ENCODE data around the gene CSPG4.
A peak's percentile ranks its signal among the peaks of the same experiment; 100 is the strongest.

Gene CSPG4

GRCh38 chr15:75648156-75649000 lies 64.3 kb downstream of the CSPG4 start:
- peak; percentile 49 for DNase-seq (ENCODE audit: low read depth)
- no peak for TF ChIP-seq CTCF (IDR thresholded peaks at IDR 0.05; ENCODE audit: low read length, missing control alignments)
- peak overlapping the region; percentile 93 for H3K4me3 ChIP-seq (replicated peaks; ENCODE audit: low read depth, low read length)

DNA sequence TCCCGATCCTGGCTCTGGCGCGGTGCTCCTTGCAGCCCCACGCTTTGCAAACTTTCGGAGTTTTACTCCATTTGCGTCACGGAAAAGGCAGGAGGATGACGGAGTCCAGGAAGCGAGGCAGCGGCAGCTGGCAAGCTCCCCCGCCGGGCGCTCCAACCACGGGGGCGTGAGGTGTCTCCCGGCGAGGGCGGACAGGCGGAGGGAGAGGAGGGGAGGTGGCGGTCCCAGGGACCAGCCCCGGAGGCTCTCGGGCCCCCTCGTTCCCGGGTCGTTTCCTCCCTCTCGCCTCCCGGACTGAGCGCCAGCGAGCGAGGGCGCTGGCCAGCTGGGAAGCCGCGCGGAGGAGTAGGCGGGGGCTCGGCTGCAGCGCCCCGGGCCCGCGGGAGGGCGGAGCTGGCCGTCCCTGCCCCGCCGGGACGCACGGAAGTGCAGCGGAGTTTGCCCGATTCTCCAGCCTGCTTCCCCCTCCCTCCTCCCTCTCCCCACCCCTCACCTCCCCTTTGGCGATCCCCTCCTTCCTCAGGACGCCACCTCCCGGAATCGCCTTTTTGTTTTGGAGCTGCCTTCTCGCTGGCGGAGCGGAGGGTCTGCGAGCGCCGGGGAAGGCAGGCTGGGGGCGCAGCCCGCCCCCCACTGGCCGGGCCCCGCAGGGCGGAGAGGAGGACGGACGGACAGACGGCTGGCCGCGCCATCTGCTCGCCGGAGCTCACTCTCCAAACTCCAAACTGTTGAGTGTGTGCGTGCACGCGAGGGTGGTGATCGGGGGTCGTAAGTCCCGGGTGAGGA lies 65.1 kb downstream of the CSPG4 start, which contains the start of gene SNX33:
TSS of gene SNX33 (plus strand) at position 543 of the 786 bp plus-strand sequence. CDS start 1,191 bp downstream, outside the sequence.
- peak; percentile 92 for DNase-seq (ENCODE audit: low read depth)
- H3K4me3 ChIP-seq (replicated peaks; ENCODE audit: low read depth, low read length), result peak within 1 kb of the TSS; percentile 93
- TF ChIP-seq CTCF (IDR thresholded peaks at IDR 0.05; ENCODE audit: low read length, missing control alignments), result peak; percentile 29

DNA sequence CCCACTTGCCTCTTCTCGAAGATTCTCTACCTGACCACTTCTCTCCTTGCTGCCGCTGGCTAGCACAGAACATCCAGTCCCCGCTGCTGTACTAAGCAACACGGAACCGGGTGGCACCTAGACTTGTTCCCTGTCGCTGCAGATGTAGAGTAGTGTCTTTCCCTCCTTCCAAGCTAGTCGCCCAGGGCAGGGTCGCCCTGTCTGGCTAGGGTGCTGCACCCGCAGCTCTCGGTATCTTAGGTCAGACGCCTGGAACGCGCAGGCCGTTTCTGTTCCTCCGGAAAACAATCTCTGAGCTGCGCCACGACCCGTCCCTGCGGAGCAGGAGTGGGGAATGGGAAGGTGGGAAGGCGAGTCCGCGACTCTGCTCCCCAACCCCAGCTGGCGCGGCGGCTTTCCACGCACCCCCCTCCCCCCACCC lies 65.7 kb downstream of the CSPG4 start:
- TF ChIP-seq CTCF (IDR thresholded peaks at IDR 0.05; ENCODE audit: low read length, missing control alignments), result no peak
- DNase-seq (ENCODE audit: low read depth), result no peak

GRCh38 chr15:75646112-75646943 lies 66.3 kb downstream of the CSPG4 start:
- TF ChIP-seq CTCF (IDR thresholded peaks at IDR 0.05; ENCODE audit: low read length, missing control alignments), result no peak
- H3K4me3 ChIP-seq (replicated peaks; ENCODE audit: low read depth, low read length), result peak overlapping the region; percentile 93
- no peak for DNase-seq (ENCODE audit: low read depth)

More for the DNA sequence above, 65.7 kb downstream of the CSPG4 start:
- H3K4me3 ChIP-seq (replicated peaks; ENCODE audit: low read depth, low read length), result peak overlapping the region; percentile 93

- no peak overlapping the region for H3K4me3 ChIP-seq (replicated peaks; ENCODE audit: low read depth, low read length)
- TF ChIP-seq CTCF (IDR thresholded peaks at IDR 0.05; ENCODE audit: low read length, missing control alignments), result no peak
- DNase-seq (ENCODE audit: low read depth), result no peak
Observed at GRCh38 chr15:75644376-75644775, 68.3 kb downstream of the CSPG4 start.

DNA sequence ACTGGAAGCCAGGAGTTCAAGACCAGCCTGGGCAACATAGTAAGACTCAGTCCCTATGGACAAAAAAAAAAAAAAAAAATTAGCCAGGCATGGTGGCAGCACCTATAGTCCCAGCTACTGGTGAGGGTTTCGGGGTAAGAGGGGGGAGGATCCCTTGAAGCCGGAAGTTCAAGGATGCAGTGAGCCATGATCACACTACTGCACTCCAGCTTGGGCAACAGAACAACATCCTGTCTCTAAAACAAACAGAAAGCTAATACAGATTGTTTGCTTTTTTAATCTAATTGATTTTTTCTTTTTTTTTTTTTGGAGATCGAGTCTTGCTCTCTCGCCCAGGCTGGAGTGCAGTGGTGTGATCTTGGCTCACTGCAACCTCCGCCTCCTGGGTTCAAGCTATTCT lies 71.0 kb downstream of the CSPG4 start:
- H3K4me3 ChIP-seq (replicated peaks; ENCODE audit: low read depth, low read length), result no peak overlapping the region
- TF ChIP-seq CTCF (IDR thresholded peaks at IDR 0.05; ENCODE audit: low read length, missing control alignments), result no peak
- no peak for DNase-seq (ENCODE audit: low read depth)

Data from fibroblast of pulmonary artery (primary cell).